ENCODE data around the gene PFDN4.
A peak's percentile ranks its signal among the peaks of the same experiment; 100 is the strongest.
"Not testable (repeated sequence)": the region's sequence is repeated elsewhere in the genome, so short reads cannot be mapped to it uniquely, and the experiment has no call there.

Gene PFDN4

GRCh38 chr20:54220722-54221121 is 12.8 kb downstream of the PFDN4 start:
- Mint-ChIP-seq H3K4me1 (ENCODE audit: low read depth) (peaks cover 29% of the 10 kb centered on the region), H3K27me3 (no peaks in the 10 kb centered on the region), H3K27ac (peak overlapping the region; percentile 87), H3K36me3 (ENCODE audit: low read depth) (peaks cover 45% of the 10 kb centered on the region), H3K9me3 (no peaks in the 10 kb centered on the region), H3K4me3 (no peak overlapping the region)
- no peak for DNase-seq

GRCh38 chr20:54221353-54221752 is 13.5 kb downstream of the PFDN4 start:
- Mint-ChIP-seq H3K4me1 (ENCODE audit: low read depth) (peaks cover 27% of the 10 kb centered on the region), H3K27me3 (no peaks in the 10 kb centered on the region), H3K9me3 (no peaks in the 10 kb centered on the region), H3K36me3 (ENCODE audit: low read depth) (peaks cover 38% of the 10 kb centered on the region), H3K4me3 (no peak overlapping the region), H3K27ac (peak overlapping the region; percentile 87)
- DNase-seq, result no peak

GRCh38 chr20:54221996-54222890 is 14.4 kb downstream of the PFDN4 start:
- no peaks in the 10 kb centered on the region for H3K27me3 Mint-ChIP-seq
- H3K9me3 Mint-ChIP-seq, result no peaks in the 10 kb centered on the region
- H3K27ac Mint-ChIP-seq, result peak overlapping the region; percentile 87
- no peak overlapping the region for H3K4me3 Mint-ChIP-seq
- DNase-seq, result no peak
- H3K36me3 Mint-ChIP-seq (ENCODE audit: low read depth), result peaks cover 32% of the 10 kb centered on the region
- peaks cover 26% of the 10 kb centered on the region for H3K4me1 Mint-ChIP-seq (ENCODE audit: low read depth)

- no peak for DNase-seq
- no peak overlapping the region for H3K4me3 Mint-ChIP-seq
Observed at GRCh38 chr20:54223285-54223684, 15.4 kb downstream of the PFDN4 start.

GRCh38 chr20:54223751-54224150 is 15.9 kb downstream of the PFDN4 start:
- DNase-seq, result no peak
- H3K9me3 Mint-ChIP-seq, result peaks cover 10% of the 10 kb centered on the region
- no peak overlapping the region for H3K4me3 Mint-ChIP-seq
- no peaks in the 10 kb centered on the region for H3K27me3 Mint-ChIP-seq
- peaks cover 31% of the 10 kb centered on the region for H3K4me1 Mint-ChIP-seq (ENCODE audit: low read depth)
- H3K36me3 Mint-ChIP-seq (ENCODE audit: low read depth), result peaks cover 20% of the 10 kb centered on the region
- H3K27ac Mint-ChIP-seq, result no peak overlapping the region

More at GRCh38 chr20:54223285-54223684, 15.4 kb downstream of the PFDN4 start:
- H3K36me3 Mint-ChIP-seq (ENCODE audit: low read depth), result peaks cover 24% of the 10 kb centered on the region
- peak overlapping the region; percentile 31 for H3K27ac Mint-ChIP-seq
- peaks cover 31% of the 10 kb centered on the region for H3K4me1 Mint-ChIP-seq (ENCODE audit: low read depth)
- H3K27me3 Mint-ChIP-seq, result no peaks in the 10 kb centered on the region
- H3K9me3 Mint-ChIP-seq, result peaks cover 7% of the 10 kb centered on the region

- not testable (repeated sequence) for H3K27ac Mint-ChIP-seq, H3K27me3 Mint-ChIP-seq, DNase-seq, H3K4me3 Mint-ChIP-seq
- H3K4me1 Mint-ChIP-seq (ENCODE audit: low read depth), result peaks cover 31% of the 10 kb centered on the region
- H3K36me3 Mint-ChIP-seq (ENCODE audit: low read depth), result peaks cover 19% of the 10 kb centered on the region
- H3K9me3 Mint-ChIP-seq, result peaks cover 10% of the 10 kb centered on the region
Observed at GRCh38 chr20:54224642-54225041, 16.8 kb downstream of the PFDN4 start.

GRCh38 chr20:54227241-54227640 is 19.4 kb downstream of the PFDN4 start:
- peaks cover 6% of the 10 kb centered on the region for H3K36me3 Mint-ChIP-seq (ENCODE audit: low read depth)
- peaks cover 14% of the 10 kb centered on the region for H3K4me1 Mint-ChIP-seq (ENCODE audit: low read depth)
- no peak for DNase-seq
- H3K27ac Mint-ChIP-seq, result no peak overlapping the region
- H3K4me3 Mint-ChIP-seq, result no peak overlapping the region
- peaks cover 10% of the 10 kb centered on the region for H3K9me3 Mint-ChIP-seq
- H3K27me3 Mint-ChIP-seq, result peaks cover 7% of the 10 kb centered on the region

GRCh38 chr20:54227751-54228150 is 19.9 kb downstream of the PFDN4 start:
- peaks cover 9% of the 10 kb centered on the region for H3K4me1 Mint-ChIP-seq (ENCODE audit: low read depth)
- H3K27ac Mint-ChIP-seq, result no peak overlapping the region
- H3K27me3 Mint-ChIP-seq, result peaks cover 7% of the 10 kb centered on the region

GRCh38 chr20:54228841-54229240 is 21.0 kb downstream of the PFDN4 start:
- peaks cover 7% of the 10 kb centered on the region for H3K27me3 Mint-ChIP-seq
- H3K36me3 Mint-ChIP-seq (ENCODE audit: low read depth), result no peaks in the 10 kb centered on the region
- no peak overlapping the region for H3K4me3 Mint-ChIP-seq
- peaks cover 16% of the 10 kb centered on the region for H3K9me3 Mint-ChIP-seq
- H3K4me1 Mint-ChIP-seq (ENCODE audit: low read depth), result peaks cover 9% of the 10 kb centered on the region
- H3K27ac Mint-ChIP-seq, result no peak overlapping the region
- no peak for DNase-seq

More at GRCh38 chr20:54227751-54228150, 19.9 kb downstream of the PFDN4 start:
- no peak for DNase-seq
- no peak overlapping the region for H3K4me3 Mint-ChIP-seq
- H3K9me3 Mint-ChIP-seq, result peaks cover 15% of the 10 kb centered on the region
- peaks cover 2% of the 10 kb centered on the region for H3K36me3 Mint-ChIP-seq (ENCODE audit: low read depth)

- Mint-ChIP-seq H3K27ac (no peak overlapping the region), H3K36me3 (ENCODE audit: low read depth) (no peaks in the 10 kb centered on the region), H3K9me3 (peaks cover 16% of the 10 kb centered on the region), H3K27me3 (peaks cover 10% of the 10 kb centered on the region), H3K4me3 (no peak overlapping the region), H3K4me1 (ENCODE audit: low read depth) (peaks cover 9% of the 10 kb centered on the region)
- no peak for DNase-seq
Observed at GRCh38 chr20:54229566-54230160, 21.8 kb downstream of the PFDN4 start.

- no peak for DNase-seq
- Mint-ChIP-seq H3K4me3 (no peak overlapping the region), H3K36me3 (ENCODE audit: low read depth) (no peaks in the 10 kb centered on the region), H3K4me1 (ENCODE audit: low read depth) (peaks cover 14% of the 10 kb centered on the region), H3K27me3 (peaks cover 22% of the 10 kb centered on the region), H3K27ac (no peak overlapping the region), H3K9me3 (peaks cover 16% of the 10 kb centered on the region)
Observed at GRCh38 chr20:54231036-54231435, 23.1 kb downstream of the PFDN4 start.

GRCh38 chr20:54234991-54235390 is 27.1 kb downstream of the PFDN4 start:
- DNase-seq, result no peak
- Mint-ChIP-seq H3K9me3 (peaks cover 5% of the 10 kb centered on the region), H3K4me3 (no peak overlapping the region), H3K36me3 (ENCODE audit: low read depth) (no peaks in the 10 kb centered on the region), H3K27ac (no peak overlapping the region), H3K4me1 (ENCODE audit: low read depth) (peaks cover 10% of the 10 kb centered on the region), H3K27me3 (peaks cover 56% of the 10 kb centered on the region)

GRCh38 chr20:54237116-54237943 is 29.4 kb downstream of the PFDN4 start:
- Mint-ChIP-seq H3K4me1 (ENCODE audit: low read depth) (peaks cover 6% of the 10 kb centered on the region), H3K4me3 (no peak overlapping the region), H3K27ac (no peak overlapping the region), H3K9me3 (peaks cover 5% of the 10 kb centered on the region), H3K36me3 (ENCODE audit: low read depth) (no peaks in the 10 kb centered on the region), H3K27me3 (peaks cover 63% of the 10 kb centered on the region)
- DNase-seq, result no peak

- Mint-ChIP-seq H3K36me3 (ENCODE audit: low read depth) (no peaks in the 10 kb centered on the region), H3K27me3 (peaks cover 24% of the 10 kb centered on the region), H3K4me1 (ENCODE audit: low read depth) (no peaks in the 10 kb centered on the region), H3K9me3 (peaks cover 5% of the 10 kb centered on the region), H3K4me3 (no peak overlapping the region), H3K27ac (no peak overlapping the region)
- DNase-seq, result no peak
Observed at GRCh38 chr20:54244113-54244512, 36.2 kb downstream of the PFDN4 start.

Measured in activated T-cell treated with anti-CD3 and anti-CD28 coated beads, Interleukin-2, amount 50 U/mL, for 24 hours (primary cell).